WTC11 (cell line): ENCODE measurements around the gene INHA. TPM values are rescaled to one million over a fixed set of nuclear protein-coding genes. Genes with fewer than 3 reads are reported as not detected.

Source experiments
- ATAC-seq: fragments of 200-7000 bp; cut with Tn5 transposase; 2 replicates; pipeline ENCODE4 v1.10.0; 2021; ENCODE audit warnings: mild to moderate bottlenecking, moderate library complexity
- CTCF ChIA-PET: fragments of 300-600 bp; sonication (Branson Sonifier 250); formaldehyde crosslinking; loops from one replicate; lab custom pipeline; 2021; ENCODE audit warnings: antibody characterized with exemption; lab: Charles Lee
- POLR2A ChIA-PET: fragments of 350-600 bp; sonication (Branson Sonifier 250); formaldehyde crosslinking; loops from one replicate; lab custom pipeline; 2021; ENCODE audit warnings: antibody characterized with exemption; lab: Charles Lee
- DNase-seq: peaks from one replicate; pipeline ENCODE4 v3.0.0; 2021; ENCODE audit warnings: low spot score
- H3K27ac Mint-ChIP-seq: 2 replicates; pipeline ENCODE4 v1.8.0; 2021; ENCODE audit warnings: mixed read lengths
- H3K27me3 Mint-ChIP-seq: 2 replicates; pipeline ENCODE4 v1.8.0; 2021; ENCODE audit warnings: low read depth, mild to moderate bottlenecking, moderate library complexity, mixed read lengths
- H3K36me3 Mint-ChIP-seq: 2 replicates; pipeline ENCODE4 v1.8.0; 2021; ENCODE audit warnings: mixed read lengths
- H3K4me1 Mint-ChIP-seq: 2 replicates; pipeline ENCODE4 v1.8.0; 2022; ENCODE audit warnings: mixed read lengths
- H3K4me3 Mint-ChIP-seq: 2 replicates; pipeline ENCODE4 v1.8.0; 2021; ENCODE audit warnings: mild to moderate bottlenecking, moderate library complexity, mixed read lengths
- H3K9me3 Mint-ChIP-seq: 2 replicates; pipeline ENCODE4 v1.8.0; 2021; ENCODE audit warnings: mixed read lengths
- ATF3 ChIP-seq: sonication (generic); formaldehyde crosslinking; conservative IDR thresholded peaks from 2 replicates; pipeline ENCODE4 v1.8.1; 2022; ENCODE audit warnings: mild to moderate bottlenecking, missing genetic modification reagents
- E2F1 ChIP-seq: sonication (generic); formaldehyde crosslinking; IDR thresholded peaks from 2 replicates; pipeline ENCODE4 v1.8.0; 2022; ENCODE audit warnings: mild to moderate bottlenecking, missing genetic modification reagents
- JAZF1 ChIP-seq: fragments of 250-450 bp; sonication (Bioruptor Pico); IDR thresholded peaks from 2 replicates; pipeline ENCODE4 v1.9.0; 2021; ENCODE audit warnings: moderate library complexity, mild to moderate bottlenecking, inconsistent platforms
- NFATC4 ChIP-seq: fragments of 250-450 bp; sonication (Bioruptor Pico); IDR thresholded peaks from 2 replicates; pipeline ENCODE4 v1.9.0; 2021; ENCODE audit warnings: mild to moderate bottlenecking
- PRRX2 ChIP-seq: fragments of 250-450 bp; sonication (Bioruptor Pico); IDR thresholded peaks from 2 replicates; pipeline ENCODE4 v1.8.0; 2021; ENCODE audit warnings: mild to moderate bottlenecking
- RORB ChIP-seq: fragments of 250-450 bp; sonication (Bioruptor Pico); IDR thresholded peaks from 2 replicates; pipeline ENCODE4 v1.9.0; 2021; ENCODE audit warnings: mild to moderate bottlenecking
- TEAD1 ChIP-seq: sonication (generic); formaldehyde crosslinking; IDR thresholded peaks from 2 replicates; pipeline ENCODE4 v1.8.0; 2022; ENCODE audit warnings: mild to moderate bottlenecking, missing genetic modification reagents
- TP53 ChIP-seq: sonication (generic); formaldehyde crosslinking; IDR thresholded peaks from 2 replicates; pipeline ENCODE4 v1.8.1; 2023; ENCODE audit warnings: mild to moderate bottlenecking, missing genetic modification reagents
- ZNF219 ChIP-seq: sonication (generic); formaldehyde crosslinking; IDR thresholded peaks from 2 replicates; pipeline ENCODE4 v1.8.0; 2023; ENCODE audit warnings: missing genetic modification reagents, mild to moderate bottlenecking, borderline replicate concordance
- ZNF263 ChIP-seq: sonication (generic); formaldehyde crosslinking; IDR thresholded peaks from 2 replicates; pipeline ENCODE4 v1.8.1; 2022; ENCODE audit warnings: low read depth, mild to moderate bottlenecking, moderate library complexity, missing genetic modification reagents
- ZNF423 ChIP-seq: fragments of 250-450 bp; sonication (Bioruptor Pico); IDR thresholded peaks from 2 replicates; pipeline ENCODE4 v2.1.2; 2022; ENCODE audit warnings: mild to moderate bottlenecking, moderate library complexity
- total RNA-seq: library from RNA; stranded (reverse); gene quantifications from 3 replicates; pipeline ENCODE4 v1.2.3, GENCODE V29; 2021
- TF ChIP-seq, protein P1 (sequence below): fragments of 250-450 bp; sonication (Bioruptor Pico); IDR thresholded peaks from 2 replicates; pipeline ENCODE4 v1.9.0; 2021; ENCODE audit warnings: mild to moderate bottlenecking, borderline replicate concordance
- TF ChIP-seq, protein P2 (sequence below): sonication (generic); formaldehyde crosslinking; IDR thresholded peaks from 2 replicates; pipeline ENCODE4 v1.8.1; 2023; ENCODE audit warnings: mild to moderate bottlenecking, moderate library complexity, missing genetic modification reagents
- TF ChIP-seq, protein P3 (sequence below): sonication (generic); formaldehyde crosslinking; IDR thresholded peaks from 2 replicates; pipeline ENCODE4 v1.8.1; 2022; ENCODE audit warnings: low read depth, missing genetic modification reagents, borderline replicate concordance
- TF ChIP-seq, protein P4 (sequence below): sonication (generic); formaldehyde crosslinking; IDR thresholded peaks from 2 replicates; pipeline ENCODE4 v1.8.0; 2023; ENCODE audit warnings: missing genetic modification reagents

Gene INHA
- total RNA-seq, 1 experiment from 2014 or later = 1.4 TPM

DNA sequence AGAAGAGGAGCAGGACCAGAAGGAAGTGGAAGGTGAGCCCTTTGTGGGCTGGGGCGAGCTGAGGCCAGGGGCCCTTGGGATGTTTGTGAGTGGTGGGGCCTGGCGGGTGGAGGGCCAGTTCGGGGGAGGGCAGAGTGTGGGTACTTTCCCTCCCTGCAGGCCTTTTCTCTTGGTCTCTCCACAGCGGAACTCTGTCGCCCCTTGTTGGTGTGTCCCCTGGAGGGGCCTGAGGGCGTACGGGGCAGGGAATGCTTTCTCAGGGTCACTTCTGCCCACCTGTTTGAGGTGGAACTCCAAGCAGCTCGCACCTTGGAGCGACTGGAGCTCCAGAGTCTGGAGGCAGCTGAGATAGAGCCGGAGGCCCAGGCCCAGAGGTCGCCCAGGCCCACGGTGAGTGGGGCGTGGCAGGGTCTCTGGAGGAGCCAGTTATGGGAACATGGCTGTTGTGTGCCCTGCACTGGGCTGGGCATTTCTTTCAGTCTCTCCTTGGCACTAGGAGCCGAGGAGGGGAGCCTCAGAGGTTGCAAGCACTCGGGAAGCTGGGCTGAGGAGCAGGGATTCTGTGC, 36.4 kb downstream of the INHA start (continued):
- TF ChIP-seq, protein P1, sequence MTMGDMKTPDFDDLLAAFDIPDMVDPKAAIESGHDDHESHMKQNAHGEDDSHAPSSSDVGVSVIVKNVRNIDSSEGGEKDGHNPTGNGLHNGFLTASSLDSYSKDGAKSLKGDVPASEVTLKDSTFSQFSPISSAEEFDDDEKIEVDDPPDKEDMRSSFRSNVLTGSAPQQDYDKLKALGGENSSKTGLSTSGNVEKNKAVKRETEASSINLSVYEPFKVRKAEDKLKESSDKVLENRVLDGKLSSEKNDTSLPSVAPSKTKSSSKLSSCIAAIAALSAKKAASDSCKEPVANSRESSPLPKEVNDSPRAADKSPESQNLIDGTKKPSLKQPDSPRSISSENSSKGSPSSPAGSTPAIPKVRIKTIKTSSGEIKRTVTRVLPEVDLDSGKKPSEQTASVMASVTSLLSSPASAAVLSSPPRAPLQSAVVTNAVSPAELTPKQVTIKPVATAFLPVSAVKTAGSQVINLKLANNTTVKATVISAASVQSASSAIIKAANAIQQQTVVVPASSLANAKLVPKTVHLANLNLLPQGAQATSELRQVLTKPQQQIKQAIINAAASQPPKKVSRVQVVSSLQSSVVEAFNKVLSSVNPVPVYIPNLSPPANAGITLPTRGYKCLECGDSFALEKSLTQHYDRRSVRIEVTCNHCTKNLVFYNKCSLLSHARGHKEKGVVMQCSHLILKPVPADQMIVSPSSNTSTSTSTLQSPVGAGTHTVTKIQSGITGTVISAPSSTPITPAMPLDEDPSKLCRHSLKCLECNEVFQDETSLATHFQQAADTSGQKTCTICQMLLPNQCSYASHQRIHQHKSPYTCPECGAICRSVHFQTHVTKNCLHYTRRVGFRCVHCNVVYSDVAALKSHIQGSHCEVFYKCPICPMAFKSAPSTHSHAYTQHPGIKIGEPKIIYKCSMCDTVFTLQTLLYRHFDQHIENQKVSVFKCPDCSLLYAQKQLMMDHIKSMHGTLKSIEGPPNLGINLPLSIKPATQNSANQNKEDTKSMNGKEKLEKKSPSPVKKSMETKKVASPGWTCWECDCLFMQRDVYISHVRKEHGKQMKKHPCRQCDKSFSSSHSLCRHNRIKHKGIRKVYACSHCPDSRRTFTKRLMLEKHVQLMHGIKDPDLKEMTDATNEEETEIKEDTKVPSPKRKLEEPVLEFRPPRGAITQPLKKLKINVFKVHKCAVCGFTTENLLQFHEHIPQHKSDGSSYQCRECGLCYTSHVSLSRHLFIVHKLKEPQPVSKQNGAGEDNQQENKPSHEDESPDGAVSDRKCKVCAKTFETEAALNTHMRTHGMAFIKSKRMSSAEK (CRISPR knock-in tag) = no peak
- TF ChIP-seq NFATC4 (CRISPR knock-in tag) (no peak), ZNF263 (CRISPR knock-in tag) (no peak), PRRX2 (CRISPR knock-in tag) (no peak), E2F1 (CRISPR knock-in tag) (no peak), TEAD1 (CRISPR knock-in tag) (no peak), JAZF1 (CRISPR knock-in tag) (no peak), TP53 (CRISPR knock-in tag) (no peak), ZNF219 (CRISPR knock-in tag) (no peak)
- TF ChIP-seq, protein P2, sequence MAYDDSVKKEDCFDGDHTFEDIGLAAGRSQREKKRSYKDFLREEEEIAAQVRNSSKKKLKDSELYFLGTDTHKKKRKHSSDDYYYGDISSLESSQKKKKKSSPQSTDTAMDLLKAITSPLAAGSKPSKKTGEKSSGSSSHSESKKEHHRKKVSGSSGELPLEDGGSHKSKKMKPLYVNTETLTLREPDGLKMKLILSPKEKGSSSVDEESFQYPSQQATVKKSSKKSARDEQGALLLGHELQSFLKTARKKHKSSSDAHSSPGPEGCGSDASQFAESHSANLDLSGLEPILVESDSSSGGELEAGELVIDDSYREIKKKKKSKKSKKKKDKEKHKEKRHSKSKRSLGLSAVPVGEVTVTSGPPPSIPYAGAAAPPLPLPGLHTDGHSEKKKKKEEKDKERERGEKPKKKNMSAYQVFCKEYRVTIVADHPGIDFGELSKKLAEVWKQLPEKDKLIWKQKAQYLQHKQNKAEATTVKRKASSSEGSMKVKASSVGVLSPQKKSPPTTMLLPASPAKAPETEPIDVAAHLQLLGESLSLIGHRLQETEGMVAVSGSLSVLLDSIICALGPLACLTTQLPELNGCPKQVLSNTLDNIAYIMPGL (CRISPR knock-in tag) = no peak
- TF ChIP-seq, protein P3, sequence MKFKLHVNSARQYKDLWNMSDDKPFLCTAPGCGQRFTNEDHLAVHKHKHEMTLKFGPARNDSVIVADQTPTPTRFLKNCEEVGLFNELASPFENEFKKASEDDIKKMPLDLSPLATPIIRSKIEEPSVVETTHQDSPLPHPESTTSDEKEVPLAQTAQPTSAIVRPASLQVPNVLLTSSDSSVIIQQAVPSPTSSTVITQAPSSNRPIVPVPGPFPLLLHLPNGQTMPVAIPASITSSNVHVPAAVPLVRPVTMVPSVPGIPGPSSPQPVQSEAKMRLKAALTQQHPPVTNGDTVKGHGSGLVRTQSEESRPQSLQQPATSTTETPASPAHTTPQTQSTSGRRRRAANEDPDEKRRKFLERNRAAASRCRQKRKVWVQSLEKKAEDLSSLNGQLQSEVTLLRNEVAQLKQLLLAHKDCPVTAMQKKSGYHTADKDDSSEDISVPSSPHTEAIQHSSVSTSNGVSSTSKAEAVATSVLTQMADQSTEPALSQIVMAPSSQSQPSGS (CRISPR knock-in tag) = no peak

DNA sequence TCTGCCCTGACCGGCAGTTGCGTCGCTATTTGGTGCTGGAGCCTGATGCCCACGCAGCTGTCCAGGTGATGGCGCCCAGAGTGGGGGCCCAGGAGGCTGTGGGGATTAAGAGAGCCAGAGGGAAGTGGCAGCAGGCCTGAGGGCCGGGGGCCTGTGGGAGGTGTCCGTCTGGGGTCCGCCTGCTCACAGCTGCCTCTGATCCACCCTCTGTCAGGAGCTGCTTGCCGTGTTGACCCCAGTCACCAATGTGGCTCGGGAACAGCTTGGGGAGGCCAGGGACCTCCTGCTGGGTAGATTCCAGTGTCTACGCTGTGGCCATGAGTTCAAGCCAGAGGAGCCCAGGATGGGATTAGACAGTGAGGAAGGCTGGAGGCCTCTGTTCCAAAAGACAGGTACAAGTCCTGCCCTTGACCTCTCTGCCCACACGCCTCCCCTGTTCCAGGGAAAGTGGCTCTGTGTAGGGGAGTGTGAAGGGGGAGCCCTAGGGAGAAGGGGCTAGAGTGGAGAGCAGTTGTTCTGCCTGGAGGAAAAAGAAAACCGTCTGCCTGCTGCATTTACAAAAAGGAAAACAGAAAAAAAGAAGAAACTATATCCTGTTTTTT, 37.1 kb downstream of the INHA start:
- ATAC-seq (no peak), DNase-seq (no peak)
- POLR2A ChIA-PET = no interaction called here
- CTCF ChIA-PET = interaction anchor here (0.7 to 1.4 kb wide), 3 partner anchors 12 to 79 kb away, joined by 3 to 4 read pairs (median 4); partner anchors contain the start of gene STK11IP
- no peaks in the 10 kb centered on the region for H3K4me1 Mint-ChIP-seq
- peaks cover 19% of the 10 kb centered on the region for H3K36me3 Mint-ChIP-seq
- TF ChIP-seq RORB (CRISPR knock-in tag) (no peak), ZNF423 (CRISPR knock-in tag) (no peak), ATF3 (CRISPR knock-in tag) (no peak)
- TF ChIP-seq, protein P4, sequence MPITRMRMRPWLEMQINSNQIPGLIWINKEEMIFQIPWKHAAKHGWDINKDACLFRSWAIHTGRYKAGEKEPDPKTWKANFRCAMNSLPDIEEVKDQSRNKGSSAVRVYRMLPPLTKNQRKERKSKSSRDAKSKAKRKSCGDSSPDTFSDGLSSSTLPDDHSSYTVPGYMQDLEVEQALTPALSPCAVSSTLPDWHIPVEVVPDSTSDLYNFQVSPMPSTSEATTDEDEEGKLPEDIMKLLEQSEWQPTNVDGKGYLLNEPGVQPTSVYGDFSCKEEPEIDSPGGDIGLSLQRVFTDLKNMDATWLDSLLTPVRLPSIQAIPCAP (CRISPR knock-in tag) = no peak
- no peaks in the 10 kb centered on the region for H3K9me3 Mint-ChIP-seq
- H3K27ac Mint-ChIP-seq = no peak overlapping the region
- no peaks in the 10 kb centered on the region for H3K27me3 Mint-ChIP-seq
- H3K4me3 Mint-ChIP-seq = no peak overlapping the region
